Bronchial epithelial cell (primary cell): ENCODE measurements around the gene F2RL3. TPM values are rescaled to one million over a fixed set of nuclear protein-coding genes. Genes with fewer than 3 reads are reported as not detected.

Source experiments
- DNase-seq: peaks from one replicate; pipeline ENCODE4 v3.0.0-alpha.2; 2010; ENCODE audit warnings: low read depth
- FAIRE-seq: peaks from 2 replicates; lab custom pipeline; 2011; peaks lifted over from hg19 to GRCh38; lab: Jason Lieb, UNC
- H3K27me3 ChIP-seq: 2 replicates; pipeline ENCODE4 v1.5.1; 2011; ENCODE audit warnings: low read length; ENCODE audit not compliant: control insufficient read depth, insufficient read depth
- H3K36me3 ChIP-seq: 2 replicates; pipeline ENCODE4 v1.5.1; 2011; ENCODE audit warnings: low read length; ENCODE audit not compliant: control insufficient read depth, insufficient read depth
- H3K4me3 ChIP-seq: 2 replicates; pipeline ENCODE4 v1.5.1; 2011; ENCODE audit warnings: mild to moderate bottlenecking, low read depth, low read length, control low read depth
- CTCF ChIP-seq: IDR thresholded peaks from 2 replicates; pipeline ENCODE4 v1.5.1; 2011; ENCODE audit warnings: mild to moderate bottlenecking, moderate library complexity, low read length, control low read depth, inconsistent platforms; ENCODE audit not compliant: insufficient read depth, severe bottlenecking
- total RNA-seq: library from RNA; depleted of rRNA; stranded (reverse); fragments of >200 nt; gene quantifications from 2 replicates; pipeline ENCODE4 v1.2.1, GENCODE V29; 2014

The F2RL3 gene
- total RNA-seq, 1 donor from 2014 or later = not detected

- Histone ChIP-seq H3K4me3 (peak overlapping the region; percentile 69), H3K27me3 (no peaks in the 10 kb centered on the region), H3K36me3 (no peaks in the 10 kb centered on the region)
- DNase-seq = peak; percentile 74
- TF ChIP-seq CTCF = no peak
- FAIRE-seq = no peak
Observed at GRCh38 chr19:16897029-16897855, 8.4 kb downstream of the F2RL3 start.

- Histone ChIP-seq H3K4me3 (peak overlapping the region; percentile 69), H3K27me3 (no peaks in the 10 kb centered on the region), H3K36me3 (no peaks in the 10 kb centered on the region)
- no peak for FAIRE-seq
- no peak for DNase-seq
- no peak for TF ChIP-seq CTCF
Observed at GRCh38 chr19:16897856-16898161, 9.0 kb downstream of the F2RL3 start.

- DNase-seq (no peak), FAIRE-seq (no peak)
- H3K27me3 ChIP-seq = no peaks in the 10 kb centered on the region
- TF ChIP-seq CTCF = no peak
- no peak overlapping the region for H3K4me3 ChIP-seq
- no peaks in the 10 kb centered on the region for H3K36me3 ChIP-seq
Observed at GRCh38 chr19:16898361-16899015, 9.7 kb downstream of the F2RL3 start.

- no peak for FAIRE-seq
- no peak overlapping the region for H3K4me3 ChIP-seq
- H3K27me3 ChIP-seq = no peaks in the 10 kb centered on the region
- TF ChIP-seq CTCF = peak; percentile 59
- no peaks in the 10 kb centered on the region for H3K36me3 ChIP-seq
- peak; percentile 8 for DNase-seq
Observed at GRCh38 chr19:16899566-16900075, 10.8 kb downstream of the F2RL3 start.

GRCh38 chr19:16901491-16902175 lies 12.8 kb downstream of the F2RL3 start:
- TF ChIP-seq CTCF = no peak
- FAIRE-seq (no peak), DNase-seq (no peak)
- no peak overlapping the region for H3K4me3 ChIP-seq
- no peaks in the 10 kb centered on the region for H3K36me3 ChIP-seq
- H3K27me3 ChIP-seq = no peaks in the 10 kb centered on the region
